Measurements from ENCODE around the gene ZNF133.

ZNF133 gene

DNA sequence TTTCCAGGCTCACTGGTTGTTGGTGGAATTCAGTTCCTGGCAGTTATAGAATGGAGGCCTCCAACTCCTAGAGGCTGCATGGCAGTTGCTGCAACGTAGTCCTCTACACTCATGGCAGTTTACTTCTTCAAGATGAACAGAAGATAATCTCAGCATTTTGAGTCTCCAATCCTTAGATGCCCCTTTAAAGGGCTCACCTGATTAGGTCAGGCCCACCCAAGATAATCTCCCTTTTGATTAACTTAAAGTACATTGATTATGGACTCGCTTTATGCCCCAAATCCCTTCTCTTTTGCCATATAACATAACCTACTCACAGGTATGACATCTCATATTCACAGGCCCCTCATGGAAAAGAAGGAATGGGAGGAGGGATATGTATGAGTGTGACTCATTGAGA is 76.4 kb downstream of the ZNF133 start:
- DNase-seq: no peak
